Activated CD4-positive, alpha-beta memory T cell treated with anti-CD3 and anti-CD28 coated beads, Interleukin-2, amount 10 ng/mL, durations not matched to agents 7 days and 5 days (primary cell): Measurements from ENCODE around the gene CBR3. TPM values are rescaled to one million over a fixed set of nuclear protein-coding genes. Genes with fewer than 3 reads are reported as not detected.

Experiments
- CTCF ChIA-PET: fragments of 350-600 bp; sonication (Branson Sonifier 250); formaldehyde crosslinking; loops from one replicate; lab custom pipeline; 2021; ENCODE audit warnings: antibody characterized with exemption, inconsistent platforms; lab: Charles Lee
- POLR2A ChIA-PET: fragments of 350-600 bp; sonication (Branson Sonifier 250); formaldehyde crosslinking; loops from one replicate; lab custom pipeline; 2021; ENCODE audit warnings: antibody characterized with exemption; lab: Charles Lee
- DNase-seq: peaks from one replicate; pipeline ENCODE4 v3.0.0-alpha.2; 2020
- H3K27ac Mint-ChIP-seq: one replicate; pipeline ENCODE4 v1.8.0; 2021; ENCODE audit warnings: mild to moderate bottlenecking, mixed read lengths
- H3K27me3 Mint-ChIP-seq: one replicate; pipeline ENCODE4 v1.8.0; 2021; ENCODE audit warnings: mixed read lengths
- H3K36me3 Mint-ChIP-seq: one replicate; pipeline ENCODE4 v1.8.0; 2021; ENCODE audit warnings: low read depth, mixed read lengths
- H3K4me1 Mint-ChIP-seq: one replicate; pipeline ENCODE4 v1.8.0; 2021; ENCODE audit warnings: mixed read lengths
- H3K4me3 Mint-ChIP-seq: one replicate; pipeline ENCODE4 v1.8.0; 2021; ENCODE audit warnings: mild to moderate bottlenecking, mixed read lengths
- H3K9me3 Mint-ChIP-seq: one replicate; pipeline ENCODE4 v1.8.0; 2021; ENCODE audit warnings: mixed read lengths
- total RNA-seq, 2 experiments: library from RNA; stranded (reverse); gene quantifications; one replicate each; pipeline ENCODE4 v1.2.3, GENCODE V29; 2021

CBR3 gene
- total RNA-seq, 2 experiments from 2014 or later: 27.3 to 29.0 TPM

DNA sequence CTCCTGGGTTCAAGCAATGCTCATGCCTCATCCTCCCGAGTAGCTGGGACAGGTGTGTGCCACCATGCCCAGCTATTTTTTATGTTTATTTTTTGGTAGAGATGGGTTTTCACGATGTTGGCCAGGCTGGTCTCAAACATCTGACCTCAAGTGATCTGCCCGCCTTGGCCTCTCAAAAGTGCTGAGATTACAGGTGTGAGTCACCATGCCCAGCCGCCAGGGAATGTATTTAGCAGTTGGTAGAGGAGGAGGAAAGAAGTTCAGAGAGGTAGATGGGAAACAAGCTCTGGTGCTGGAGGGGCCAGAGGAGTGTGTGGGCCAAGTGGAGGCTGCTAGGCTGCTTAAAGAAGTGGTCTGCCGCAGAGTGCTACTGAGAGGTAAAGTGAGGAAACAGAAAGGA, 27.8 kb downstream of the CBR3 start:
- H3K4me1 Mint-ChIP-seq: peaks cover 25% of the 10 kb centered on the region

DNA sequence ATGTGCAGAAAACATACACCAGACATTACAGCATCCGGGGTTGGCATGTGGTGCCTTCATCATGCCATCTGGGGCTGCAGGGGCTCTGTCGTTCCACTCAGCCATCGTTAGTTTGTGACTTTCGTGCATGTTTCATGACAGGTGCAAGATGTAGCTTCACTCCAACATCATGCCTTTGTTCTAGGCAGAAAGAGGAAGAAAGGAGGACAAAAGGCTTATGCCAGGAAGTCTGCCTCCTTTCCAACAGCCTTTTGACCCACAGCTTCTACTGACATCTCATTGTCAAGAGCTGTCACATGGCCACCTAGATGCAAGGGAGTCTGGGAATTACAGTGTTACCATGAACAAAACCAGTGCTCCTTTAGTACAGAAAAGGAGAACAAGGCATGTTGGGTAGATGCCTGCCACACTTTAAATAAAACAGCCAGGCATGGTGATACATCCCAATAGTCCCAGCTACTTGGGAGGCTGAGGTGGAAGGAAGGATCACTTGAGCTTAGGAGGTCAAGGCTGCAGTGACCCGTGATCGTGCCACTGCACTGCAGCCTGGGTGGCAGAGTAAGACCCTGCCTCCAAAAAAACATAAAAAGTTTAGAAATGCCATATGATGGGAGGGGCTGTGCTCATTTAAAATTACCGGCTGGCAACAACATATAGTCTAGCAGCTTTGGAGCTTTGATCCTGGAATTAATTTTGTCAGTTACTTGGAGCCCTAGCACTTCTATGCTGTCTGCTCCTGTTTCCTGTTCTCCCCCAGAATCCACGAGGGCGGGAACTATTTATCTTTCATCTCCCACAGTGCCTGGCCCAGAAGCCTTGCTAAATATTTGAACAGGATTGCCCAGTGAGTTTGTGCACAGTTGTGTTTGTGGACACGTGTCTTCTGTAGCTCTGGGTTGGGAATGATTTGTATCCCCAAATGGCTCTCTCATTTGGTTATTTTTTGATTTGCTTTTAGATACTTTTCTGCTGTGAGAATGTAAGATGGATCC, 29.2 kb downstream of the CBR3 start:
- Mint-ChIP-seq H3K4me3 (no peak overlapping the region), H3K4me1 (peaks cover 18% of the 10 kb centered on the region), H3K36me3 (peaks cover 28% of the 10 kb centered on the region), H3K27me3 (no peaks in the 10 kb centered on the region), H3K27ac (no peak overlapping the region), H3K9me3 (no peaks in the 10 kb centered on the region)
- DNase-seq: no peak
- CTCF ChIA-PET: interaction anchor here (1.0 to 2.4 kb wide), 5 partner anchors 9 to 467 kb away, joined by 3 to 18 read pairs (median 4); no protein-coding TSS in a partner anchor
- POLR2A ChIA-PET: interaction anchor here (1.2 to 2.2 kb wide), 2 partner anchors 10 to 28 kb away, joined by 3 to 11 read pairs; no protein-coding TSS in a partner anchor

More for the DNA sequence above, 27.8 kb downstream of the CBR3 start:
- no peak overlapping the region for H3K4me3 Mint-ChIP-seq
- no peaks in the 10 kb centered on the region for H3K9me3 Mint-ChIP-seq
- CTCF ChIA-PET: interaction anchor here (0.7 to 2.4 kb wide), 4 partner anchors 10 to 80 kb away, joined by 3 to 18 read pairs (median 4); no protein-coding TSS in a partner anchor
- no peaks in the 10 kb centered on the region for H3K27me3 Mint-ChIP-seq
- H3K36me3 Mint-ChIP-seq: peaks cover 30% of the 10 kb centered on the region
- H3K27ac Mint-ChIP-seq: no peak overlapping the region
- POLR2A ChIA-PET: interaction anchor here (2.2 kb wide), 1 partner anchor 11 kb away, joined by 11 read pairs; no protein-coding TSS in a partner anchor
- no peak for DNase-seq

DNA sequence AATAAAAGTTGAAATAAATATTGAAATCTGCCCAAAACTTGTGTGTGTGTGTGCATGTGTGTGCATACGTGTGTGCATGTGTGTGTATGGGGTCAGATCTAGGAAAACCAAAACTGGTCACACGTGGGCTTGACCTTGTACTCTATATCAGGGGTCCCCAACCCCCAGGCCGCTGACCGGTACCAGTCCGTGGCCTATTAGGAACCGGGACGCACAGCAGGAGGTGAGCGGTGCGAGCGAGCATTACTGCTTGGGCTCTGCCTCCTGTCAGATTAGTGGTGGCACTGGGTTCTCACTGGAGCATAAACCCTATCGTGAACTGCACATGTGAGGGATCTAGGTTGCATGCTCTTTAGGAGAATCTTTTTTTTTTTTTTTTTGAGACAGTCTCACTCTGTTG, 30.5 kb downstream of the CBR3 start:
- no peak overlapping the region for H3K4me3 Mint-ChIP-seq
- no peaks in the 10 kb centered on the region for H3K9me3 Mint-ChIP-seq
- ChIA-PET CTCF (no interaction called here), POLR2A (no interaction called here)
- DNase-seq: no peak
- peaks cover 36% of the 10 kb centered on the region for H3K36me3 Mint-ChIP-seq
- no peak overlapping the region for H3K27ac Mint-ChIP-seq
- H3K4me1 Mint-ChIP-seq: peaks cover 16% of the 10 kb centered on the region
- no peaks in the 10 kb centered on the region for H3K27me3 Mint-ChIP-seq

DNA sequence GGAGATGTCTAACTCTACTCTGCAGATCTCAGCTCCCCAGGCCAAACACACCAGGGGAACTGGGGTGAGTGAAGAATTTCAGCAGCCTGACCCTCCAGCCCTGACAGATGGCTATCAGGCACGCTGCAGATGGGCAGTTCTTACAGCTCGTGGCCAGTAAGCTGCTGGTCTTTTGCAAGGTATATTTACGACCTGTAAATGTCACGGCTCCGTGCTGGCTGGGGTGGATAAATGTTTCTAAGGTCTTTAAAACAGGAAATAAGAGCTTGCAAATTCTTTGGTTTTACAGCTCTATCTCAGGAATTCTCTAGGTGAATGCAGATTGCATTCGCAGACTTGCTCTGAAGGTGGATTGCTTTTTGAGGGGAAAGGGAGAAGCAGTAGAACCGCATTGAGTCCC, 31.8 kb downstream of the CBR3 start:
- peaks cover 17% of the 10 kb centered on the region for H3K4me1 Mint-ChIP-seq
- ChIA-PET POLR2A (no interaction called here), CTCF (interaction anchor here (1.4 kb wide), 1 partner anchor 8 kb away, joined by 3 read pairs; no protein-coding TSS in a partner anchor)
- H3K27ac Mint-ChIP-seq: no peak overlapping the region
- H3K36me3 Mint-ChIP-seq: peaks cover 40% of the 10 kb centered on the region
- H3K27me3 Mint-ChIP-seq: no peaks in the 10 kb centered on the region
- DNase-seq: no peak
- no peak overlapping the region for H3K4me3 Mint-ChIP-seq
- no peaks in the 10 kb centered on the region for H3K9me3 Mint-ChIP-seq

DNA sequence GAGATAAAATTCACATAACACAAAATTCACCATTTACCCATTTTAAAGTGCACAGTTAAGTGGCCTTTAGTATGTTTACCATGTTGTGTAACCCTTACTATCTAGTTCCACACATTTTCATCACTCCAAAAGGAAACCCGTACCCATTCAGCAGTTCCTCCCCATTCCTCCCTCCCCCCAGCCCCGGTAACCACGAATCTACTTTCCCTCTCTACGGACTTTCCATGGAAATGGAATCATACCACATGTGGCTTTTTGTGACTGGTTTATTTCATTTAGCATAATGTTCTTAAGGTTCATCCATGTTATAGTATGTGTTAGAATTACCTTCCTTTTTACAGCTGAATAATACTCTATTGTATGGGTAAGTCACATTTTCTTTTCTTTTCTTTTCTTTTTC, 32.7 kb downstream of the CBR3 start:
- DNase-seq: no peak
- no peaks in the 10 kb centered on the region for H3K27me3 Mint-ChIP-seq
- ChIA-PET POLR2A (interaction anchor here (0.8 kb wide), 1 partner anchor 18 kb away, joined by 3 read pairs; no protein-coding TSS in a partner anchor), CTCF (interaction anchor here (1.4 kb wide), 1 partner anchor 9 kb away, joined by 3 read pairs; no protein-coding TSS in a partner anchor)
- no peak overlapping the region for H3K27ac Mint-ChIP-seq
- H3K4me1 Mint-ChIP-seq: peaks cover 20% of the 10 kb centered on the region
- no peak overlapping the region for H3K4me3 Mint-ChIP-seq
- peaks cover 41% of the 10 kb centered on the region for H3K36me3 Mint-ChIP-seq
- no peaks in the 10 kb centered on the region for H3K9me3 Mint-ChIP-seq

DNA sequence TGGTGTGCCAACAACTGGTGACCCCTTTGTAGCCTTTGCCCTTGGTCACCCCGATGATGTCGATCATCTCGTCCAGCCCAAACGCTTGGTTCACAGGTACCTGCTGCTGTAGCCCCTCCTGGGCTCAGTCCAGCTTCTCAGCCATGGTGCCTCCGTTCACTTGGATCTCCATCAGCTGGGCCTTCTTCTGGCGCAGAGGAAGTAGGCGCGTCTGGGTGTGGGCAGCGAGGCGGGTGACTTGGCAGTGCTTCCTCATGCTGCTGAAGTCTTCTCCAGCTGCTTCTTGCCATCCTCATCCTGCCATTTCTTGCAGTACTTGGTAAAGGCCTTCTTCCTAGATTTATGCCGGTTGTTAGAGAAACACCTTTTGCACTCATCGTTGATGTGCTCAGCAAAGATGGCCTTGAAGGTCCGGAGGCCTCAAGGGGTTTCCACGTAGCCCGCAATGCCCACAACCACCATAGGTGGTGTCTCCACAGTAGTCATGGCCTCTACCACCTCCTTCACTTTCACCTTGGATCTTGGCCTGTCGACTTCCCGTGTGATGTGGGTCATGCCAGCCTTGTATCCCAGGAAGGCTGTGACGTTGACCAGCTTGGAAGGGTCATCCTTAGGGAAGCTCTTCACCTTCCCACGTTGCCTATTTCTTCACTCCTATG, 34.7 kb downstream of the CBR3 start:
- H3K27me3 Mint-ChIP-seq: no peaks in the 10 kb centered on the region
- ChIA-PET CTCF (interaction anchor here (0.6 kb wide), 1 partner anchor 18 kb away, joined by 3 read pairs; no protein-coding TSS in a partner anchor), POLR2A (interaction anchor here (1.1 kb wide), 1 partner anchor 34 kb away, joined by 3 read pairs; no protein-coding TSS in a partner anchor)
- H3K4me3 Mint-ChIP-seq: no peak overlapping the region
- no peak for DNase-seq
- peaks cover 20% of the 10 kb centered on the region for H3K4me1 Mint-ChIP-seq
- H3K36me3 Mint-ChIP-seq: peaks cover 35% of the 10 kb centered on the region
- H3K9me3 Mint-ChIP-seq: no peaks in the 10 kb centered on the region
- H3K27ac Mint-ChIP-seq: no peak overlapping the region

DNA sequence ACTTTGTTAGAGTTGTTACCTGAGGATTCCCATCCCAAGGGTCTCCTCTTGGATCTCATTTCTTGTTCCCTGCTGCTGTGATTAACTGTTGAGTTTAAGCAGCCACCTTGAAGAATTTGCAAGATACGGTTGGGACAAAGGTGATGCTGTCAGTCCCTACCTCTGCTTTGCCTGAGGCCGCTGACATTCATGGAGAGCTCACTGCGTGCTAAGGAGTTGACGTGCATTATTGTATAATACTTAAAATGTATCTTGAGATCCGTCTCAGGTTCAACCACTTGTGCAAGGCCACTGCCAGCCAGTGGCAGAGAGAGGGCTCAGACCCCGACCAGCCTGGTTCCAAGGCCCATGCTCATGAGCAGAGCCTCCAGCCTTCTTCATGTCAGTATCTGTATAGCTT, 35.9 kb downstream of the CBR3 start:
- Mint-ChIP-seq H3K27ac (no peak overlapping the region), H3K4me3 (no peak overlapping the region), H3K4me1 (peaks cover 29% of the 10 kb centered on the region), H3K9me3 (no peaks in the 10 kb centered on the region), H3K36me3 (peaks cover 37% of the 10 kb centered on the region), H3K27me3 (no peaks in the 10 kb centered on the region)
- POLR2A ChIA-PET: no interaction called here
- DNase-seq: no peak
- CTCF ChIA-PET: no interaction called here

DNA sequence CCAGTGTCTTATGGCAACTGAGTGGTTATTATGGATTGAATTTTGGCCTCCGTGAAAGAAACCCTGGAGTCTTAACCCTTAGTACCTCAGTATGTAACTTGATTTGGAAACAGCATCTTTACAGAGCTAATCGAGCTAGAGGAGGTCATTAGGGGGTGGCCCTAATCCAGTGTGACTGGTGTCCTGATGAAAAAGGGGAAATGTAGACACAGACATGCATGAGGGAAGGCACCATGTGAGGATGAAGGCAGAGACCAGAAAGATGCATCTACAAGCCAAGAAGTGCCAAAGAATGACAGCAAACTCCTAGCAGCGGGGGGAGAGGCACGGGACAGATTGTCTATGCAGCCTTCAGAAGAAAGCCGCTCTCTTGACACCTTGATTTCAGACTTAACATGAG, 36.5 kb downstream of the CBR3 start:
- no peaks in the 10 kb centered on the region for H3K27me3 Mint-ChIP-seq
- H3K27ac Mint-ChIP-seq: peak overlapping the region; percentile 53
- H3K9me3 Mint-ChIP-seq: no peaks in the 10 kb centered on the region
- ChIA-PET POLR2A (interaction anchor here (1.1 kb wide), 1 partner anchor 36 kb away, joined by 3 read pairs; the partner anchor contains the start of gene CBR3), CTCF (no interaction called here)
- peaks cover 36% of the 10 kb centered on the region for H3K36me3 Mint-ChIP-seq
- no peak overlapping the region for H3K4me3 Mint-ChIP-seq
- no peak for DNase-seq
- peaks cover 33% of the 10 kb centered on the region for H3K4me1 Mint-ChIP-seq

DNA sequence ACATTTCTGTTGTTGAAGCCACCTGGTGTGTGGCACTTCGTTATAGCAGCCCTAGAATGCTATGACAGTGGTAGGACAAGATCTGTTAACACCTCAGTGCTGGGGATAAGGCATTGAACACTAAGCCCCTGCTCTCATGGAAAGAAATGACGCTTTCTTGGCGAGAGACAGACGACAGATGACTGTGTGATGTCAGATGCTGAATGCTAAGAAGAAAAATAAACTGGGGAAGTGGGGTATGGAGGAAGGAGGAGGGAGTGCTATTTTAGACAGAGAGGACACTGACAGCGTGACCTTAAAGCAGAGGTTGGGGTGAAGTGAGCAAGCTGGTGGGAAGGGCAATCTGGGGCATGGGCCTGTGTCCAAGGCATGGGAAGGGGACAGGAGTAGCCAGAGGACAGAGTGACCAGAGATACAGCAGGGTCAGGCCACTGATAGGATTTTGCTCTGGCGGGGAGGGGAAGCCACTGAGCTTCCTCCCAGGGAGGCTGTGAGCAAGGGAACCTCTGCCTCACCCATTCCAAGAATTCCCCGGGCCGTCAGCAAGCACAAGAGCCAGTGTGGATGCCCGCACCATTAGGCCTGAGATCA, 37.0 kb downstream of the CBR3 start:
- CTCF ChIA-PET: interaction anchor here (2.2 kb wide), 1 partner anchor 8 kb away, joined by 18 read pairs; no protein-coding TSS in a partner anchor
- peak overlapping the region; percentile 53 for H3K27ac Mint-ChIP-seq
- POLR2A ChIA-PET: interaction anchor here (1.1 kb wide), 1 partner anchor 37 kb away, joined by 3 read pairs; the partner anchor contains the start of gene CBR3

DNA sequence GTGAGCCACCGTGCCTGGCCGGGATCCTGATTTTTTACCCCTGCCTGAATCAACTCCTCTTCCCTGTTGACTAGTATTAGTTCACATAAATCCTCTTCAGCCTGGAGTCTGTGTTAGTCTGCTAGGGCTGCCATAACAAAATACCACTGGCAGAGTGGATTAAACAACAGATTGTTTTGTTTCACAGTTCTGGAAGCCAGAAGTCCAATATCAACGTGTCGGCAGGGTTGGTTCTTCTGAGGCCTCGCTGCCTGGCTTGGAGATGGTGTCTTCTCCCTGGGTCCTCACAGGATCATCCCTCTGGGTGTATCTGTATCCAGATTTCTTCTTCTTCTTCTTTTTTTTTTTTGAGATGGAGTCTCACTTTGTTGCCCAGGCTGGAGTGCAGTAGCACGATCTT, 39.9 kb downstream of the CBR3 start:
- Mint-ChIP-seq H3K9me3 (no peaks in the 10 kb centered on the region), H3K4me3 (no peak overlapping the region), H3K36me3 (peaks cover 18% of the 10 kb centered on the region), H3K4me1 (peaks cover 36% of the 10 kb centered on the region), H3K27ac (peak overlapping the region; percentile 93), H3K27me3 (no peaks in the 10 kb centered on the region)
- DNase-seq: no peak
- ChIA-PET POLR2A (interaction anchor here (1.2 to 2.0 kb wide), 5 partner anchors 15 to 39 kb away, joined by 6 to 17 read pairs (median 10); partner anchors contain the start of genes CBR3 and DOP1B), CTCF (interaction anchor here (1.8 to 2.2 kb wide), 7 partner anchors 15 to 146 kb away, joined by 6 to 20 read pairs (median 16); partner anchors contain the start of gene MORC3)

More for the DNA sequence above, 37.0 kb downstream of the CBR3 start:
- Mint-ChIP-seq H3K27me3 (no peaks in the 10 kb centered on the region), H3K4me3 (no peak overlapping the region), H3K9me3 (no peaks in the 10 kb centered on the region), H3K36me3 (peaks cover 31% of the 10 kb centered on the region), H3K4me1 (peaks cover 33% of the 10 kb centered on the region)
- no peak for DNase-seq

DNA sequence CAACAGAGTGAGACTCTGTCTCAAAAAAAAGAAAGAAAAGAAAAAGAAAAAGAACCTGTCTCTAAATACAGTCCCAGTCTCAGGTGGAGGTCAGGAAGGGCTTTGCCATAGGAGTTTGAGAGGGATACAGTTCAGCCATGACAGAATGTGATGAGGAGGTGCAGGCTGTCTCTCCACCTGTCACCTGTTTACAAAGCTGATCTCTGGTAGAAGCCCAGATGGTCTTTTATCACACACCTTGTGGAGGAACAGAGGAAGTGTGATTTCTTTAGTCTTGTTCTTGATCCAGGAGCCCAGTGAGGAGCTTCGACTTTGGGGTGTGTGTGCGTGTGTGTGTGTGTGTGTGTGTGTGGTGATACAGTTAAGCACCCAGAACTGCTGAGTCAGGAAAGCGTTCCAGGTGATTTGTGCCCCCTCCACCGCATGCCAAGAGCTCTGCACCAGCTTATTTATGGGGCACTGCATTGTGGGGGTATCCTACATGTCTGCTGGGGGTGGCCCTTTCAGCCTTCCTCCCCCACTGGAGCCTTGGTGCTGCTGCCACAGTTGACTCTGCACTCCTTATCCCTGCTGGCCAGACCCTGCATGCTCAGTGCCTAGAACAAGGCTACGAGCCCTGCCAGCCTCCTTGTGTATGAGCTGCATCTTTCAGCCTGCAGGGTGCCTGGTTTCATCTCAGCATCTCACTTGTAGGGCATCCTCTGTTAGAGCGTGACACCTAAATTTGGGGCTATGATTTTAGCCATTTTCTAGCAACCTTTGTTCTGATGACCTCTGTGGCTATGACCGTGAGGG, 41.1 kb downstream of the CBR3 start:
- ChIA-PET POLR2A (interaction anchor here (1.1 kb wide), 2 partner anchors 19 to 210 kb away, joined by 3 read pairs; partner anchors contain the start of gene CHAF1B), CTCF (no interaction called here)
- Mint-ChIP-seq H3K27ac (no peak overlapping the region), H3K4me1 (peaks cover 34% of the 10 kb centered on the region), H3K4me3 (no peak overlapping the region), H3K36me3 (peaks cover 13% of the 10 kb centered on the region), H3K27me3 (no peaks in the 10 kb centered on the region), H3K9me3 (no peaks in the 10 kb centered on the region)
- no peak for DNase-seq
